Upper lobe of left lung (tissue), 4 donors: ENCODE measurements around the gene AFF3.

Experiments used
- CTCF ChIP-seq, 6 experiments: fragments of 450-650 bp in 4 of 6; fragments of 200-600 bp in 2 of 6; sonication (generic) in 2 of 6; IDR thresholded peaks; one replicate each; pipeline ENCODE4 v1.5.1; 2016 to 2019; ENCODE audit warnings: antibody characterized with exemption in 6 of 6
- EP300 ChIP-seq, 4 donors: sonication (generic); formaldehyde crosslinking; IDR thresholded peaks; one replicate each; pipeline ENCODE4 v1.5.1; 2017; ENCODE audit warnings: antibody characterized with exemption in 4 of 4, control low read depth in 2 of 4

DNA sequence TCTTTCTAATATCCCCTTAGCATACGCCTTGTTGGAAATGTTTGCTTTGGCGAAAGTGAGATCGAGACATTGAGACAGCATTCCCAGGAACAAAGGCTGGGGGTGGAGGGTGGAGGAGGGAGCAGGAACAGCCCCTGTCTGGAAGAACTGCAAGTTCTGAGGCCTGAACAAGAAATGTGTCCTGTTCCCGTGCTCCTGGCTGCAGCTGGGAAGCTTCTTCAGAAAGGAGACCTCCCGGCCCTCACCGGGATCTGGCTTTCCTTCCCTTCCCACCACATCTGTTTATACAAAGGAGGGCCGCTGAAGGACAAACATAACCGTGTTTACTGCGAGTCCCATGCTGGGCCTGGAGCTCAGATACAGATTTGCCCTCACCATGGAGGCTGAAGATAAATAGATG, 35.9 kb downstream of the AFF3 start:
- TF ChIP-seq EP300 (IDR thresholded peaks at IDR 0.05) (peak in 2 of 4 donors; percentile 23 to 54), CTCF (IDR thresholded peaks at IDR 0.05) (no peak)
